NCI-H2107 treated with DMSO at 0.1 percent for 48 hours (cell line): ENCODE results near the gene ASCL2.

Experiments used
- DNase-seq: peaks from one replicate; lab custom pipeline; 2025; ENCODE audit not compliant: unreplicated experiment; lab: John Stamatoyannopoulos, UW

Gene ASCL2

DNA sequence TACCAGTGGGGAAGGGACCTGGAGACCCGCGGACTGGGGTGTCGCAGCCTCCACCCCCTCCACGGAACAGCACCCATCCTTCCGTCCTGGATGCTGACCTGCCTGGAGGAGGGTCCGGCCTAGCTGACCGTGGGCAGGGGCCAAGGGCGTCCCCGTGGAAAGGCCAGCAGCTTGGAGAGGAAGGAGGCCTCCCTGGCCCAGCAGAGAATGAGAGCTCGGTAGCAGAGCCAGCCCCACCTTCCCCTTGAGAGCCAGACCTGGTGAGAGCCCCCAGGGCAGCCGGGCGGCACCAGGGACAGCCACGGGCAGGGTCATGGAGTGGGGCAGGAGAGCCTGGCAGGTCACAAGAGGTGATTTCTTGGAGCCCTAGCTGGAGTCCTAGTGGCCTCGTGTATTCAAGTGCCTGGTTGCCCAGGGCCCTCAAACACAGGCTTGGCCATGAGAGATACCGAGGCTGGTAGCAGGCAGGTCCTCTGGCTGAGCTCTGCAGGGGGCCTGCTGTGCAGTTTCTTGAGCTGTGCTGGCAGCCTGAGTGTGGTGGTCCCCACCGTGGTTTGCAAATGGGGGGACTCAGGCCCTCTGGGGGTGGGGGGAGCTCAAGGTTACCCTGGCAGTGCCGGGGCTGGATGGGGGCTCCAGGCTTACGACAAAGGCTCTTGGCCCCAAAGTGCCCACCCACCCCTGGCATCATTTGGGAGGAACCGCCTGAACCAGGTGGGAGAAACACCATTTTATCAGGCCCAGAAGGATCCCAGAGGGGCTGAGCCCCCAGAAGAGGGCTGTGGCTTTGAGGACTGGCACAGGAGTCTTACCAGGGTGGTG lies 39.1 kb upstream of the ASCL2 start:
- no peak for DNase-seq

DNA sequence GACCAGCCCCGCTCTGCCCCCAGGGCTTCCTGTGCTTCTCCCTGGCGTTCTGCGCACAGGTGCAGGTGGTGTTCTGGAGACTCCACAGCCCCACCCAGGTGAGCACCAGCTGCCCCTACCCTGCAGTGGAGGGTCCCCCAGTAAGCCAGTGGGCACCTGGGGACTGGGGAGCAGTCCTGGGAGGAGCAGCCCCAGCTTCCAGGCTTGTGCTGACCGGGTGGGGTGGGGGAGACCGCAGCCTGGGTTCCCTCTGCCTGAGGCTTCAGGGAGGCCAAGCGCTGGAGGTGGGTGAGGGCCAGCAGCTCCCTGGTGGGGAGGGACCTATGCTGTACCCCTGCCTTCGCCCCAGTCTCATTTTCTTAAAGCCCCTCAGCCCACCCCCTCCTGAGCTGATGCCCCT lies 38.3 kb upstream of the ASCL2 start:
- DNase-seq: no peak

DNA sequence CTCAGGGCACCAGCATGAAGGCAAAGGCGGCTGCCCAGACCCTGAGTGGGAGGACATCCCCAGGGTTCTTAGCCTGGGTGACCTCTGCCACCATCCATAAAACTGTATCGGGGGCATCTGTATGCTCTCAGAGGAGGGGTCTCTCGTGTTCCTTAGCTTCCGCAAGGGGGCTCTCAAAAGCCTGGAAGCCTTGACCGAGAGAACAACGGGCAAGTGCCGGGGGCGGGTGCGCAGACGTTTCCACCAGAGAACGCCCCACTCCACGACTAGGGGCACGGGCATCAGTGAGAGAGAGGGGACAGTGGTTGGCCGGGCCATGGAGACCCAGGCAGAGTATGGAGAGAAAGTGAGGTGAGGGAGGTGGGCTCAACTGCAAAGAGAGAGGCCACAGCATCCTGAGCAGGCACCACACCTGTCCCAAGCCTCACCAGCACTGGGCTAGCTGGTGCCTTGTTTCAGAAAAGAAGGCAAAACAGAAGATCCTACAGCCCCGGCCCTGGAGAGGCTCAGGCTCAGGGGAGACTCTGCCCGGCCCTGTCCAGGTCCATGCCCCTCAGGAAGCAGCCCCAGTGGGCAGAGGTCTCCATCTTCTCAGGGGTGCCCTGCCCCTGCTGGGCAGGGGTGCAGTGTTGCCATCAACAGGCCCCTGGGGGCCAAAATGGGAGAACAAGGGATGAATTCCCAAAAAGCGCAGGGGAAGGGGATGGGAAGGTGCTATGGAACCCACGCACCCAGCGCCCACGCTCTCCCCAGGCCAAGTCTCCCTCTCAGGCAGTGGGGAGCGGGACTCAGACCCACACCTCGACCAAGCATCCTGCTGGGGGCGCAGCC lies 37.3 kb upstream of the ASCL2 start:
- DNase-seq: no peak

DNA sequence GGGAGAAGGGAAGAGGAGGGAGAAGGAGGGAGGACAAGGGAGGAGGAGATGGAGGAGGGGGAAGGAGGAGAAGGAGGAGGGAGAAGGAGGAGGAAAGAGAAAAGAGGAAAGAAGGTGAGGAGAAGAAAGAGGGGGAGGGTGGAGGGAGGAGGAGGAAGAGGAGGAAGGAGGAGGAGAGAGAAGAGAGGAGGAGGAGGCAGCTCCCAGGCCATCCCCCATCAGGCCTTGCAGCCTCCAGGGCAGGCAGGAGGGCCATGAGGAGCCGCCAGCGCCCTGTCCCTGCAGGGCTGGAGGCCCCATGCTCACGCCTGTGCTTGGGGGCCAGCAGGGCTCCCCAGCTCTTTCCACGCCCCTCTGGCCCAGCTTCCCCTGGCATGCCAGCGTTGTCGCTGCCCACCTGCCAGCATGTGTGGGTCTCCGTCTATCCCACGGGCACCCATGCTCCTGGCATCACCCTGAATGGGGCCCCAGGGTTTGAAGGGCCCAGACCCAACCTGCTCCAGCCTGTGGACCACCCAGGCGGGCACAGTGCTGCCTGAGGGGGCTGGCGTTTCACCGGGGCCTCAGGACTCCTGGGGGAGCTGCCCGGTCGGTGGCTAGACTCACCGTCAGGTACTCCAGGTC lies 36.6 kb upstream of the ASCL2 start:
- DNase-seq: no peak

DNA sequence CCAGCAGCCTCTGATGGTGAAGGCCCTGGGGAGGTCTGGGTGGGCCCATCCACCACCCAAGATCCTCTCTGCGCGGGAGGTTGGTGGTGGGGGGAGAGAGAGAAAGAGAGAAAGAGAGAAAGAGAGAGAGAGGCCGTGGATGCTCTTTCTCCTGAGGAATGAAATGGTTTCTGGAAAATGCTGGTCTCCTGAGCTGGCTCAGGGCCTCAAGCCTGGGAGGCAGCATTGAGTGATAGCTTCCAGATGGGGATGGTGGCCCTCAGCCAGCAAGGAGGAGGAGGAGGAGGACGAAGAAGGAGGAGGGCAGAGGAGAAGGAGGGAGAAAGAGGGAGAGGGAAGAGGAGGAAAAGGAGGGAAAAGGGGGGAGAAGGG lies 36.0 kb upstream of the ASCL2 start:
- DNase-seq: no peak

DNA sequence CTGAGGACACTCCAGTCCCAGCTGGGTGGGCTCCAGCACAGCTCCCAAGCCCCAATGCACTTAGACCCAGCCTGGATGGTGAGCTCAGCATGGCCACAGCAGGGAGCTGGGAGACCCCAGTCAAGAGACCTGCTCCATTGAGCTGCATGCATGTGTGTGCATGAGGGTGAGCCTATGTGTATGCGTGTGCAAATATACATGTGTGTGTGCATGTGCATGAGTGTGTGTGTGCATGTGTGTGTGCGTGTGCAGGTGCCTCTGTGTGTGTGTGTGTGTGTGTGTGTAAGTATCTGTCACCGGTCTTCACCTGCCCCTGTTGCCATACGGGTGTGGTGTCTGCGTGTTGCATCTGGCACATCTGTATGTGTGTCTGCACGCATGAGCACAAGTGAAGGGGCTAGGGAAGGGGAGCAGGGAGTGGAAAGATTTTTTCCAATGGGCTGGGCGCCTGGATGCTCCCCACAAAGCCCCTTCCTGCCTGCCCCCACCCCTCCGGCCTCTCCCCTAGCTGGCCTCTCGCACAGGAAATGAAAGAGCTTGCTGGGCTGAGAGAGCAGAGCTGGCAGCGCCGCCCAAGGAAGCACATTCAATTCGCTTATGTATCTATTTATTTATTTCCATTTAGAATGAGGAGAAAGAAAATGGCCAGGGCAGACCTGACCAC lies 35.5 kb upstream of the ASCL2 start:
- no peak for DNase-seq

DNA sequence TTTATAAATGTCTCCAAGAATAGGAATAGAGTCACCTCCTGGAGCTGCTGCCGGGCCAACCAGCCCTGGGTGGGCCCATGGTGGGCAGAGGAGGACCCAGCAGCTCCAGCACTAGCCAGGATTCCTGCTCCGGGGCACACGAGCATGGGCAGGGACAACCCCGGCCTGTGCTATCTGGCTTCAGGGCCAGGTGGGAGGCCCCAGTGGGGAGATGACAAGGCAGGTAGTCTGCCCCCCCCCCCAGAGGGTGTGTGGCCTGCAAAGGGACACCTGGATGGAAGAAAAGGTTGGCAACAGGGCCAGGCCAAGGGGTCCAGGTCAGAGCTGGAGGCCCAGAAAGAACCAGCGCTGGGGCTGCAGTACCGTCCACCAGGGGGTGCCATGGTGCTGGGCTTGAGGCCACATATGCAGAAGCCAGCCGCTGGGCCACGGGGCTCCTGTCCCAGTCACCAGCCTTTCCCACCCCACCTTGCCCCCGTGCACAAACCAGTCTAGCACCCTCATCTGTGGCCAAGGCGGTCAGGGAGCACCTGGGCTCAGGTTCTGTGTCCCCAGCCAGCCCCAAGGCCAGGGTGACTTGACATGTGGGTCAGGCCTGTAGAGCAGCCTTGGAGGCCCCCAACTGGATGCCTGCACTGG lies 34.9 kb upstream of the ASCL2 start:
- DNase-seq: peak; percentile 3

DNA sequence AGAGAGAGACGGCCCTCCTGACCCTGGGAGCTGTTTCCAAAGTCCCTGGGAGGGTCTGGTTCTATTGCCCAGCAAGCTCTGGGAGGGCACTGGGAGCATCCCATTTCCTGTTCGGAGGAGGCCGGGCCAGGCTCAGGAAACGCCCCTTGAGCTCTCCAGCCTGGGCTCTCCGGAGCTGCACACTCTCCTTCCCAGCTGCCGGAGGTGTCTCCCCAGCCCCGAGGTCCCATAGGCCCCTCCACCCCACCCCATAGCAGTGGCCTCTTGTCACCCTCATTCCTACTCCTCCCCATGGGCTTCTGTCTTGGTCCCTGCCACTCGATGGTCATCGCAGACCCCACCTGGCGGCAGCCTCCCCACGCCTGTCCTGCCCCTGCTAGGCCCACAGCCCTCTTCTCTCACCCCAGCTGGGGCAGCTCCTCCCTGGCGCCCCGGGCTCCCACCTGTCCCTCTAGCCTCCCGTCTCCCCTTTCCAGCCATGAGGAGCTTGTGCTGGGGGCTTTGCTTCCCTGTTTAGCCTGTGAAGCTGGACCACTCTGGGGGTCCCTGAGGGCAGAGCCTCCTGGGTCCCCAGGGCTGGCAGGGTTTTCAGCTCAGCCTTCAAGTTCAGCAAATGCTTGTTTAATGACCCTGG lies 34.2 kb upstream of the ASCL2 start:
- DNase-seq: no peak

DNA sequence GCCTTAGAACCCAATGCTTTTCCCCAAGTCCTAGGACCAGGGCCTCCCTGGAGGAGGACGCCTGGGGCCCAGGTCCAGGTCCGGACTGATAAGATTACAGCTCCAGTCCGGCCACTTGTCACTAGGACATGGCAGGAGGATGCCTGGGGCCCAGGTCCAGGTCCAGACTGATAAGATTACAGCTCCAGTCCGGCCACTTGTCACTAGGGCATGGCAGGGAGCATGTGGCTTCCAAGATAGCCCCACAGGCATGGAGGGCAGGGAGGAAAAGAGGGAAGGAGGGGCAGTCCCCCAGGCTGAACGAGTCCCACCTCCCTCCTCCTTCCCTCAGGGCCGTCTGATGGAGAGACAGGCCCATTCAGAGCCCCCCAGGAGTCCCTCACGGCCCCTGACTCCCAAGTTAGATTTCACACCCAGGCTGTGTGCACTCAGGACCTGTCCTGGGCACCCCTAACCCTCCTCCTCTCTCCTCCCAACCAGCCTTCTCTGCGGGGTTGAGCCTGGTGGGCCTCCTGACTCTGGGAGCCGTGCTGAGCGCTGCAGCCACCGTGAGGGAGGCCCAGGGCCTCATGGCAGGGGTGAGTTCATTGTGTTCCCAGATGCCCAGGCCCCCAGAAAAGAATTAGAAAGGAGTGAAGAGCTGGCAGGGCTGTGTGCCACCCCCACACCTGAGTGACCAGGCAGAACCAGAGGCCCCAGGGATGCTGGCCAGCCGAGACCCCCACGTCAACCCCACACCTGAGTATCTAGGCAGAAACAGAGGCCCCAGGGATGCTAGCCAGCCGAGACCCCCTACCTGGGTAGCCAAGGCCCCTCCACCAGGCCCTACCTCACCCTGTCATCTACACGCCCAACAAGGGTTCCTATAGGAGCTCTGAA lies 33.5 kb upstream of the ASCL2 start:
- DNase-seq: no peak

DNA sequence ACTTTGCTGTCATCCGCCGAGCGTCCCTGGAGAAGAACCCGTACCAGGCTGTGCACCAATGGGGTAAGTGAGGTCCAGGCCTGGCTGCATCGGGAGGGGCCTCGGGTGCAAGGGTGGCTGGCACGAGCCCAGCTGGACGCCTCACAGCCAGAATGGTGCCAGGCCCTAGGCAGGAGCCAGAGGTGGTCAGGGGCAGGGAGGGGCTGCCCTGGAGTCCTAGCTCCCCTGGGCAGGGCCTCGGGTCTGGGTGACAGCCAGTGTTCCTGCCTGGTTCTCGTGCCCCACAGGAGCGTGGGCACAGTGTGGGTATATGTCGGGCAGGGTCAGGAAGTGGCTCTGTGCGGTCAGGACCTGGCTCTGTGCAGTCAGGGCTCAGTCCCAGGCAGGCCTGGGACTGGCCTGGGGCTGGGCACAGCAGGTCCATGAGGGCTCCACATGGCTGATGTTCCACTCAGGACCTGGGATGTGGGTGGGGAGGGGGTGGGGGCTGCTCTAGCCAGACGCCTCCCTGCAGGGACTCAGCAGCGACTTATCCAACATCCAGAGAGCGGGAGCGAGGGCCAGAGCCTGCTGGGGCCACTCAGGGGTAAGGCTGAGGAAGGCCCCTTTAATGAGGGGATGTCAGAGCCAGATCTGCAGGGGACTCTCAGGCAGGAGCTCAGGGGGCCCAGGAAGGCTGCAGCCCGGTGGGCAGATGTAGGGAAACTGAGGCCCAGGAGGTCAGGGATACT lies 32.7 kb upstream of the ASCL2 start:
- no peak for DNase-seq

DNA sequence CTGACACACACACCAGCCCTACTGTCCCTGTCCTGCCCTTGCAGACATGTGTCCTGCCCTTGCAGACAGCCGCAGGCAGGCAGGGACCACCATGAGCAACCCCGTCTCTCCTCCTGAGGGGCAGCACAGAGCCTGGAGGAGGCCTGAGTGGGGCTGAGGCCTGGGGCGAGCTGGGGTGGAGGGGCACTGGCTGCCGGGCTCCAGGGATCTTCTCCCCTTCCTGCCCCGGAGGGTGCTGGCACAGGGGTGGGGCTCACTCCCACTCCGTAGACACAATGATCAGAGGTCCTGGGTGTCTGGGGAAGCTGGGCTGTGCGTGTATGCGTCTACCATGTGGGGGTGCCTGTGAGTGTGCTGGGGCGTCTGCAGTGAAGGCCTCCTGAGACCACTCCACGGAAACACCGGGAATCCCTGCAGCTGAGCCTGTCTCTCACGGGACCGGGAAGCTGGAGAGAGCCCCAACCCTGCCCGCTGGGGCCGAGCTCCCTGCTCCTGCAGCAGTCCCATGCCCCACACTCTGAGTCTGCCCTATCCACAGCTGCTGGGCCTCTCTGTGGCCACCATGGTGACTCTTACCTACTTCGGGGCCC lies 32.0 kb upstream of the ASCL2 start:
- DNase-seq: no peak

DNA sequence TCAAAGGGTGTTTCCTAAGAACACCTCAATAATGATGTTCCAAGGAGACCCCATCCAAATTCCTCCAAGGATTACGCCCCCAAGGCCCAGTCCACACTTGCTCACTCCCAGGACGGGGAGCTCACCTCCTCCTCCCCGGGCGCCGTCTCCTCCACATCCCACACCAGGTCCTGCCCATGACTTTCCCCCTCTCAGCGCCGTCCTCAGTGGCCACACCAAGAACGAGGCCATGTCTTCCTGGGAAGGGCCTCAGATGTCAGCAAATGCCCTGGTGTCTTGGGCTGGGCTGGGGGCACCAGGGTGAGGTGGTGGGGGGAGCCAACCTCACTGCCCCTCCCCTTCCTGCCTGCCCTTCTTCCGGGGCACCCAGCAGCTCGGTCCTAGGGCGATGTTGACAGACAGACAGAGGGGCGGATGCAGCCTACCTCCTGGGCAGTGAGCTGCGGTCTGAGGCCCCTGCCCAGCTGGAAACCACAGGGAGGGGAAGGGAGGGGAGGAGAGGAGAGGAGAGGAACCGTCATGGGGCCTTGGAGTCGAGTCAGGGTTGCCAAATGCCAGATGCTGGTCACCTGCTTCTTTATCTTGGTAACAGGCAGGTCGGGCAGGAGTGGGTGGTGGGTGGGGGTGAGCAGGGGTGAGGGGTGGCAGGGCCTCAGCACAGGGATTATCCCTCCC lies 31.4 kb upstream of the ASCL2 start, which contains the start of the genes C11orf21 and TSPAN32:
Gene C11orf21 (minus strand): TSS at position 288 of the 675 bp plus-strand sequence. CDS start 110 bp downstream, at position 178.
Gene TSPAN32 (plus strand): TSS at position 383 of the 675 bp plus-strand sequence. CDS start 137 bp downstream, at position 520.
- no peak for DNase-seq

DNA sequence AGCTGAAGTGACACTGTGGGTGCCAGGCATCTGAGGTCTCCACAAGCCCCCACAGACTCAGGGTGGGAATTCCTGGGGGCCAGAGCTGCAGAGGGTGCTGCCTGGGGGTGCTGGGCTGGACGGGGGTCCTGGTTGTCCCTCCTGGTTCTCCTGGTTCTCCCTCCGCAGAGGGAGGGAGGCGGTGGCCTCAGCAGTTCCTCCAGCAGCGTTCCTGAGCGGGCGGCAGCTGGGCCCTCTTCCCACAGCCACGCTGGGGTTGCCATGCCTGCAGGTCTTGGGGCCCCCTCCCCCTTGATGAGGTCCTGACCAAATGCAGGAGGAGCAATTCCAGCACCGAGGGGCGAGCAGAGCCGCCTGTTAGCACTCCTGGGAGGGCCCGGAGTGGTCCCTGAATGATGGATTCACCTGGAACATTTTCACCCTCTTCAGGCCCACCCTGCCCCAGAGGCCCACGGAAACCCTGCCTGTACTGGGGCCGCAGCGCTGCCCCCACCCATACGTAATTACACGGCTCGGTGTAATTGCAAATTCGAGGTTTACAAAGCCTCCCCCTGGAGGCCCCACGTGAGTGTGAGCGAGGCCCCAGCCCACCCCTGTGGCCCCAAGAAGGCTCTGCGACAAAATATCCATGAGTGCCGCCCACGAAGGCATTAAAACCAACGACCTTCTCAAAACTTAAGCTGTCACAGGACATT lies 30.7 kb upstream of the ASCL2 start:
- DNase-seq: no peak

DNA sequence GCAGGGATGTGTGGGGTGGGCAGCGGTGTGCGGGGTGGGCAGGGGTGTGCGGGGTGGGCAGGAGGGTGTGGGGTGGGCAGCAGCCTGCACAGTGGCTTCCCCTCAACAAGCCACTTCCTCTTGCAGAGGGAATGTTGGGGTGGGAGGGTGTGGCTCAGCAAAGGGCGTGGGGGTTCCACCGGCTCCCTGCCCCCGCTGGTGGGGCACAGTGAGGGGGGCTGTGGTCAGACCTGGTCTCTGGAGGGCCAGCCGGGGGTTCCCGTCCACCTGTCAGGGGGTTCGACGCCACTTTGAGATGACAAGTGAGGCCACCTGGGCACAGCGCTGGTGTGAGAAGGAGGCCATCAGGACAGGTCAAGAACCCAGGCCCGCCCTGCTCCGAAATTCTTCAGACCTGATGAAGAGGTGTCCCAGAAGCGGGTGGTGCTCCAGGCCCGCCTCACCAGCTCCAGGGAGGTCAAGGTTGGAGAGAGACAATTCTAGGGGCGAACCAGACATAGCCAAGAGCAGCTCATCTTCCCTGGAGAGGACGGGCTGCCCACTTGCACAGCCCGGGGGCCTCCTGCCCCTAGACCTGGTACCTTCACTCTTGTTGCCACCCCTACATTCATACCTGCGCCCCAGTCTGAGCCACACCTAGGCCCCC lies 30.0 kb upstream of the ASCL2 start:
- DNase-seq: no peak

DNA sequence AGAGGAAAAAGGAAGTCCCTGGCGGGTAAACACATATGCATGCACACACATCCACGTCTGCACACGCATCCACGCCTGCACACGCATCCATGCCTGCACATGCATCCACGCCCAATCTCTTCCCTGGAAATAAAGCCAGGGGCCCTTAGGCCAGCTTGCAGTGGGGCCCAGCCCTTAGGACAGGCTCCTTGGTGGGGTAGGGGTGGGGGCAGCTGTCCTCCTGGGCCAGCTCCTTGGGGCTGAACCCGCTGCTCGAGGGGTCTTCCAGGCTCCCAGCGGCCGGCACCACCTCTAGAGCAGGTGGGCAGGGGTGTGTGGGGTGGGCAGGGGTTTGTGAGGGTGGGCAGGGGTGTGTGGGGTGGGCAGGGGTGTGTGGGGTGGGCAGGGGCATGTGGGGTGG lies 29.4 kb upstream of the ASCL2 start:
- DNase-seq: no peak
